ENCODE measurements around the gene VAV2.
"Not testable (repeated sequence)": the region's sequence is repeated elsewhere in the genome, so short reads cannot be mapped to it uniquely, and the experiment has no call there.

The VAV2 gene

GRCh38 chr9:133761641-133762248, 230.4 kb downstream of the VAV2 start:
- FAIRE-seq = no peak

- FAIRE-seq = no peak
These were observed 231.3 kb downstream of the VAV2 start for GRCh38 chr9:133760713-133761290.

GRCh38 chr9:133759946-133760345, 232.2 kb downstream of the VAV2 start:
- FAIRE-seq = no peak

- no peak for FAIRE-seq
These were observed 232.8 kb downstream of the VAV2 start for GRCh38 chr9:133759146-133759900.

- no peak for FAIRE-seq
These were observed 233.9 kb downstream of the VAV2 start for GRCh38 chr9:133758228-133758627.

- no peak for FAIRE-seq
These were observed 237.4 kb downstream of the VAV2 start for GRCh38 chr9:133754688-133755227.

- FAIRE-seq = no peak
These were observed 237.9 kb downstream of the VAV2 start for GRCh38 chr9:133754187-133754586.

- no peak for FAIRE-seq
These were observed 239.2 kb downstream of the VAV2 start for GRCh38 chr9:133752739-133753446.

GRCh38 chr9:133750982-133751649, 241.0 kb downstream of the VAV2 start:
- FAIRE-seq = no peak

GRCh38 chr9:133747309-133747708, 244.8 kb downstream of the VAV2 start:
- FAIRE-seq = no peak

- FAIRE-seq = not testable (repeated sequence)
These were observed 247.6 kb downstream of the VAV2 start for GRCh38 chr9:133744528-133744927.

- peak; percentile 17 for FAIRE-seq
These were observed 249.2 kb downstream of the VAV2 start for GRCh38 chr9:133742849-133743444.

- FAIRE-seq = no peak
These were observed 249.9 kb downstream of the VAV2 start for GRCh38 chr9:133742251-133742650.

GRCh38 chr9:133741716-133742115, 250.4 kb downstream of the VAV2 start:
- FAIRE-seq = no peak

- no peak for FAIRE-seq
These were observed 251.2 kb downstream of the VAV2 start for GRCh38 chr9:133740911-133741310.

- no peak for FAIRE-seq
These were observed 252.5 kb downstream of the VAV2 start for GRCh38 chr9:133739408-133740280.

- FAIRE-seq = no peak
These were observed 253.4 kb downstream of the VAV2 start for GRCh38 chr9:133738640-133739225.

GRCh38 chr9:133737774-133738639, 254.1 kb downstream of the VAV2 start, which contains the start of gene SARDH:
TSS of gene SARDH (minus strand) at chr9:133738352. CDS start at chr9:133734173, 4,179 bp downstream.
- no peak for FAIRE-seq

GRCh38 chr9:133737071-133737773, 254.9 kb downstream of the VAV2 start:
- FAIRE-seq = no peak
